HepG2 (cell line): ENCODE measurements around the gene NUP62. TPM values are rescaled to one million over a fixed set of nuclear protein-coding genes. Genes with fewer than 3 reads are reported as not detected.

Experiments used
- CENPX ChIP-seq: sonication (generic); formaldehyde crosslinking; IDR thresholded peaks from 2 replicates; pipeline ENCODE4 v1.9.0; 2021; ENCODE audit warnings: mild to moderate bottlenecking, missing genetic modification reagents, moderate library complexity
- FIP1L1 ChIP-seq: fragments of 200-400 bp; formaldehyde crosslinking; IDR thresholded peaks from 2 replicates; pipeline ENCODE4 v1.6.1; 2018; ENCODE audit warnings: low read depth, mild to moderate bottlenecking, low read length, moderate library complexity, borderline replicate concordance; ENCODE audit not compliant: insufficient read depth
- FOXA1 ChIP-seq, 2 experiments: fragments of 450-650 bp in 1 of 2; sonication (generic) in 1 of 2; formaldehyde crosslinking in 1 of 2; IDR thresholded peaks; 2 replicates each; pipeline versions ENCODE4 v1.4.0 to v1.6.1; 2016 to 2020; ENCODE audit warnings: missing genetic modification reagents in 1 of 2
- MEIS1 ChIP-seq: sonication (generic); formaldehyde crosslinking; IDR thresholded peaks from 2 replicates; pipeline ENCODE4 v1.9.0; 2021; ENCODE audit warnings: mild to moderate bottlenecking, missing genetic modification reagents, moderate library complexity, borderline replicate concordance
- MTA3 ChIP-seq: sonication (generic); formaldehyde crosslinking; IDR thresholded peaks from 2 replicates; pipeline ENCODE4 v1.4.0; 2020; ENCODE audit warnings: missing genetic modification reagents
- NR2F6 ChIP-seq, 2 experiments: IDR thresholded peaks; 2 replicates each; pipeline ENCODE4 v1.6.1; 2016; ENCODE audit warnings: antibody characterized with exemption in 1 of 2, mild to moderate bottlenecking in 1 of 2
- PHF5A ChIP-seq: IDR thresholded peaks from one replicate; pipeline ENCODE4 v1.6.1; 2018; ENCODE audit warnings: low read depth, missing genetic modification reagents; ENCODE audit not compliant: unreplicated experiment
- SATB2 ChIP-seq: sonication (generic); formaldehyde crosslinking; IDR thresholded peaks from 2 replicates; pipeline ENCODE4 v1.5.0; 2020; ENCODE audit warnings: missing genetic modification reagents
- SRY ChIP-seq: sonication (generic); formaldehyde crosslinking; IDR thresholded peaks from 2 replicates; pipeline ENCODE4 v1.8.0; 2022; ENCODE audit warnings: mild to moderate bottlenecking, missing genetic modification reagents
- STAT5B ChIP-seq: sonication (generic); formaldehyde crosslinking; IDR thresholded peaks from 2 replicates; pipeline ENCODE4 v1.4.0; 2020; ENCODE audit warnings: missing genetic modification reagents
- XRCC5 ChIP-seq: fragments of 200-400 bp; formaldehyde crosslinking; optimal IDR thresholded peaks from 2 replicates; pipeline ENCODE3; 2017; ENCODE audit warnings: mild to moderate bottlenecking, low read length
- ZC3H13 ChIP-seq: sonication (generic); formaldehyde crosslinking; IDR thresholded peaks from 2 replicates; pipeline ENCODE4 v1.8.1; 2023; ENCODE audit warnings: mild to moderate bottlenecking, missing genetic modification reagents, moderate library complexity
- ZFP41 ChIP-seq: sonication (generic); formaldehyde crosslinking; IDR thresholded peaks from 2 replicates; pipeline ENCODE4 v1.4.0; 2020; ENCODE audit warnings: mild to moderate bottlenecking, missing genetic modification reagents, borderline replicate concordance
- ZFX ChIP-seq: sonication (generic); formaldehyde crosslinking; IDR thresholded peaks from 2 replicates; pipeline ENCODE4 v1.4.0; 2020; ENCODE audit warnings: mild to moderate bottlenecking, low read depth, missing genetic modification reagents, moderate library complexity
- ZSCAN29 ChIP-seq: sonication (generic); formaldehyde crosslinking; conservative IDR thresholded peaks from 2 replicates; pipeline ENCODE4 v1.4.0; 2020; ENCODE audit warnings: mild to moderate bottlenecking, missing genetic modification reagents
- polyA plus RNA-seq, 8 experiments: library from polyadenylated mRNA; depleted of rRNA in 3 of 8; stranded (reverse) in 7 of 8; unstranded in 1 of 8; fragments of >200 nt; fragmentation: Illumina TruSeq in 4 of 8; extraction: Trizol in 4 of 8; gene quantifications; 2 replicates each; pipeline versions ENCODE4 v1.2.1 to v1.2.3, GENCODE V29; 2011 to 2016; ENCODE audit warnings: low read depth in 4 of 8, missing spikeins in 1 of 8, mixed read lengths in 1 of 8; ENCODE audit not compliant: insufficient read depth in 1 of 8
- total RNA-seq, 5 experiments: library from RNA; depleted of rRNA; stranded (reverse); fragments of >200 nt; fragmentation: Illumina TruSeq; extraction: Trizol; gene quantifications; 2 replicates each; pipeline ENCODE4 v1.2.3, GENCODE V29; 2016; ENCODE audit warnings: low read depth in 1 of 5
- TF ChIP-seq, protein P1 (sequence below): sonication (generic); formaldehyde crosslinking; IDR thresholded peaks from 2 replicates; pipeline ENCODE4 v1.5.0; 2020; ENCODE audit warnings: missing genetic modification reagents
- TF ChIP-seq, protein P2 (sequence below): sonication (generic); formaldehyde crosslinking; IDR thresholded peaks from 2 replicates; pipeline ENCODE4 v1.4.0; 2020; ENCODE audit warnings: missing genetic modification reagents
- TF ChIP-seq, protein P3 (sequence below): sonication (generic); formaldehyde crosslinking; IDR thresholded peaks from 2 replicates; pipeline ENCODE4 v1.5.1; 2020; ENCODE audit warnings: mild to moderate bottlenecking, missing genetic modification reagents, moderate library complexity
- TF ChIP-seq, protein P4 (sequence below), 2 experiments: fragments of 450-650 bp in 1 of 2; sonication (generic) in 1 of 2; formaldehyde crosslinking; IDR thresholded peaks; 2 replicates each; pipeline versions ENCODE4 v1.5.0 to v1.8.0; 2020 to 2022; ENCODE audit warnings: mild to moderate bottlenecking in 1 of 2, missing genetic modification reagents in 1 of 2
- TF ChIP-seq, protein P5 (sequence below): sonication (generic); formaldehyde crosslinking; conservative IDR thresholded peaks from 2 replicates; pipeline ENCODE4 v1.4.0; 2020; ENCODE audit warnings: missing genetic modification reagents

Gene NUP62
- total and polyA plus RNA-seq, 2 of the 13 experiments (the other 11 are each of a cell fraction or from before 2014, with no cell fraction given), result 16.5 to 41.5 TPM

DNA sequence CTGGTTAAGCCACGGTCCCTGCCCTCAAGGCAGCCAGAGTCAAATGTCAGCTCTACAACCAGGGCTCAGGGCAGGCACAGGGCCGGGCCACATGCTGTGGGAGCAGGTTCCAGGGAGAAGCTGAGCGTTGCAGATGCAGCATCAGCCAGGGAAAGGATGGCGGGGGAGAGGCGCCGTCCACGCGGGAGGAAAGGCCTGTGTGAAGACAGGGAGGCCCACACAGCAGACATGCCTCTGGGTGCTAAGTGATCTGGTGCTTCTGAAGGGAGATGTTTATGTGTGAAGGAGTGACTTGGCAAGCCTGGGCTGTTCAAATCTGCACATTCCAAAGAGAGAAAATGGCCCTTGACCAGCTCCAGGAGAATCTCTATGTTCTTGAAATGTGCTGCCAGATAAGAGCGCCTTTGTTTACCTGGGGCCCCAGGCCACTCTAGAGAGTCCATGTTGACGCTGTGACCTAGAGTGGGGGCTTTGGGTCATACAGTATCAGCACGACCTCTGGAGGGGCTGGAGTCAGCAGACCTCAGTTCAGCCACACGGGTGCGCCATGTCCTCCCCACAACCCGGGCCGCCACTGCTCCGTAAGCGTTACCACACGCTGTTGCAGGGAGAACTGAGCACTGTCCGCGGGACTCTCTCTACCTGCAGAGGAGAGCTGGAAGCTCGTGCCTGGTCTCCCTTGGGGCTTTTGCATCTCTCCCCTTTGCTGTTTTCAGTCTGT lies 16.2 kb downstream of the NUP62 start (continued):
- TF ChIP-seq, protein P1, sequence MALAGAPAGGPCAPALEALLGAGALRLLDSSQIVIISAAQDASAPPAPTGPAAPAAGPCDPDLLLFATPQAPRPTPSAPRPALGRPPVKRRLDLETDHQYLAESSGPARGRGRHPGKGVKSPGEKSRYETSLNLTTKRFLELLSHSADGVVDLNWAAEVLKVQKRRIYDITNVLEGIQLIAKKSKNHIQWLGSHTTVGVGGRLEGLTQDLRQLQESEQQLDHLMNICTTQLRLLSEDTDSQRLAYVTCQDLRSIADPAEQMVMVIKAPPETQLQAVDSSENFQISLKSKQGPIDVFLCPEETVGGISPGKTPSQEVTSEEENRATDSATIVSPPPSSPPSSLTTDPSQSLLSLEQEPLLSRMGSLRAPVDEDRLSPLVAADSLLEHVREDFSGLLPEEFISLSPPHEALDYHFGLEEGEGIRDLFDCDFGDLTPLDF, result no peak
- TF ChIP-seq, protein P2, sequence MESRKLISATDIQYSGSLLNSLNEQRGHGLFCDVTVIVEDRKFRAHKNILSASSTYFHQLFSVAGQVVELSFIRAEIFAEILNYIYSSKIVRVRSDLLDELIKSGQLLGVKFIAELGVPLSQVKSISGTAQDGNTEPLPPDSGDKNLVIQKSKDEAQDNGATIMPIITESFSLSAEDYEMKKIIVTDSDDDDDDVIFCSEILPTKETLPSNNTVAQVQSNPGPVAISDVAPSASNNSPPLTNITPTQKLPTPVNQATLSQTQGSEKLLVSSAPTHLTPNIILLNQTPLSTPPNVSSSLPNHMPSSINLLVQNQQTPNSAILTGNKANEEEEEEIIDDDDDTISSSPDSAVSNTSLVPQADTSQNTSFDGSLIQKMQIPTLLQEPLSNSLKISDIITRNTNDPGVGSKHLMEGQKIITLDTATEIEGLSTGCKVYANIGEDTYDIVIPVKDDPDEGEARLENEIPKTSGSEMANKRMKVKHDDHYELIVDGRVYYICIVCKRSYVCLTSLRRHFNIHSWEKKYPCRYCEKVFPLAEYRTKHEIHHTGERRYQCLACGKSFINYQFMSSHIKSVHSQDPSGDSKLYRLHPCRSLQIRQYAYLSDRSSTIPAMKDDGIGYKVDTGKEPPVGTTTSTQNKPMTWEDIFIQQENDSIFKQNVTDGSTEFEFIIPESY, result peak; percentile 100
- TF ChIP-seq, protein P3, sequence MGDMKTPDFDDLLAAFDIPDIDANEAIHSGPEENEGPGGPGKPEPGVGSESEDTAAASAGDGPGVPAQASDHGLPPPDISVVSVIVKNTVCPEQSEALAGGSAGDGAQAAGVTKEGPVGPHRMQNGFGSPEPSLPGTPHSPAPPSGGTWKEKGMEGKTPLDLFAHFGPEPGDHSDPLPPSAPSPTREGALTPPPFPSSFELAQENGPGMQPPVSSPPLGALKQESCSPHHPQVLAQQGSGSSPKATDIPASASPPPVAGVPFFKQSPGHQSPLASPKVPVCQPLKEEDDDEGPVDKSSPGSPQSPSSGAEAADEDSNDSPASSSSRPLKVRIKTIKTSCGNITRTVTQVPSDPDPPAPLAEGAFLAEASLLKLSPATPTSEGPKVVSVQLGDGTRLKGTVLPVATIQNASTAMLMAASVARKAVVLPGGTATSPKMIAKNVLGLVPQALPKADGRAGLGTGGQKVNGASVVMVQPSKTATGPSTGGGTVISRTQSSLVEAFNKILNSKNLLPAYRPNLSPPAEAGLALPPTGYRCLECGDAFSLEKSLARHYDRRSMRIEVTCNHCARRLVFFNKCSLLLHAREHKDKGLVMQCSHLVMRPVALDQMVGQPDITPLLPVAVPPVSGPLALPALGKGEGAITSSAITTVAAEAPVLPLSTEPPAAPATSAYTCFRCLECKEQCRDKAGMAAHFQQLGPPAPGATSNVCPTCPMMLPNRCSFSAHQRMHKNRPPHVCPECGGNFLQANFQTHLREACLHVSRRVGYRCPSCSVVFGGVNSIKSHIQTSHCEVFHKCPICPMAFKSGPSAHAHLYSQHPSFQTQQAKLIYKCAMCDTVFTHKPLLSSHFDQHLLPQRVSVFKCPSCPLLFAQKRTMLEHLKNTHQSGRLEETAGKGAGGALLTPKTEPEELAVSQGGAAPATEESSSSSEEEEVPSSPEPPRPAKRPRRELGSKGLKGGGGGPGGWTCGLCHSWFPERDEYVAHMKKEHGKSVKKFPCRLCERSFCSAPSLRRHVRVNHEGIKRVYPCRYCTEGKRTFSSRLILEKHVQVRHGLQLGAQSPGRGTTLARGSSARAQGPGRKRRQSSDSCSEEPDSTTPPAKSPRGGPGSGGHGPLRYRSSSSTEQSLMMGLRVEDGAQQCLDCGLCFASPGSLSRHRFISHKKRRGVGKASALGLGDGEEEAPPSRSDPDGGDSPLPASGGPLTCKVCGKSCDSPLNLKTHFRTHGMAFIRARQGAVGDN (CRISPR knock-in tag), result peak; percentile 50
- TF ChIP-seq, protein P4, sequence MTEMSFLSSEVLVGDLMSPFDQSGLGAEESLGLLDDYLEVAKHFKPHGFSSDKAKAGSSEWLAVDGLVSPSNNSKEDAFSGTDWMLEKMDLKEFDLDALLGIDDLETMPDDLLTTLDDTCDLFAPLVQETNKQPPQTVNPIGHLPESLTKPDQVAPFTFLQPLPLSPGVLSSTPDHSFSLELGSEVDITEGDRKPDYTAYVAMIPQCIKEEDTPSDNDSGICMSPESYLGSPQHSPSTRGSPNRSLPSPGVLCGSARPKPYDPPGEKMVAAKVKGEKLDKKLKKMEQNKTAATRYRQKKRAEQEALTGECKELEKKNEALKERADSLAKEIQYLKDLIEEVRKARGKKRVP (CRISPR knock-in tag; IDR thresholded peaks at IDR 0.05), result no peak
- no peak for TF ChIP-seq FOXA1 (IDR thresholded peaks at IDR 0.05)
- peak; percentile 39; the same call in 1 of the 2 replicates for TF ChIP-seq FOXA1 (CRISPR knock-in tag; IDR thresholded peaks at IDR 0.05)
- TF ChIP-seq XRCC5, result peak; percentile 33
- no peak for TF ChIP-seq FIP1L1
- no peak for TF ChIP-seq ZC3H13 (CRISPR knock-in tag)
- TF ChIP-seq ZSCAN29 (CRISPR knock-in tag), result no peak
- no peak for TF ChIP-seq SATB2 (CRISPR knock-in tag)
- TF ChIP-seq MEIS1 (CRISPR knock-in tag), result no peak
- TF ChIP-seq ZFX (CRISPR knock-in tag), result 0 out of 2 replicates have a peak, but pooled peaks have one; percentile 6
- no peak for TF ChIP-seq ZFP41 (CRISPR knock-in tag)
- TF ChIP-seq, protein P5, sequence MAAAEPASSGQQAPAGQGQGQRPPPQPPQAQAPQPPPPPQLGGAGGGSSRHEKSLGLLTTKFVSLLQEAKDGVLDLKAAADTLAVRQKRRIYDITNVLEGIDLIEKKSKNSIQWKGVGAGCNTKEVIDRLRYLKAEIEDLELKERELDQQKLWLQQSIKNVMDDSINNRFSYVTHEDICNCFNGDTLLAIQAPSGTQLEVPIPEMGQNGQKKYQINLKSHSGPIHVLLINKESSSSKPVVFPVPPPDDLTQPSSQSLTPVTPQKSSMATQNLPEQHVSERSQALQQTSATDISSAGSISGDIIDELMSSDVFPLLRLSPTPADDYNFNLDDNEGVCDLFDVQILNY (CRISPR knock-in tag), result no peak
- no peak for TF ChIP-seq PHF5A (CRISPR knock-in tag)
- TF ChIP-seq MTA3 (CRISPR knock-in tag), result no peak
- TF ChIP-seq CENPX, result no peak
- TF ChIP-seq SRY, result no peak
- no peak for TF ChIP-seq STAT5B (CRISPR knock-in tag)
- TF ChIP-seq NR2F6 (IDR thresholded peaks at IDR 0.05), result no peak
- no peak for TF ChIP-seq NR2F6 (CRISPR knock-in tag; IDR thresholded peaks at IDR 0.05)
